Activated B cell treated with CpG ODN at 0.5 μM for 24 hours (primary cell): ENCODE results near the gene PRPF31. TPM values are rescaled to one million over a fixed set of nuclear protein-coding genes. Genes with fewer than 3 reads are reported as not detected.

Experiments used
- ATAC-seq: fragments of 200-7000 bp; cut with Tn5 transposase; one replicate; pipeline ENCODE4 v1.10.0; 2021; ENCODE audit warnings: low read depth, mild to moderate bottlenecking, moderate library complexity
- CTCF ChIA-PET: fragments of 350-600 bp; sonication (Branson Sonifier 250); formaldehyde crosslinking; loops from one replicate; lab custom pipeline; 2021; ENCODE audit warnings: antibody characterized with exemption; lab: Charles Lee
- POLR2A ChIA-PET: fragments of 350-600 bp; sonication (Branson Sonifier 250); formaldehyde crosslinking; loops from one replicate; lab custom pipeline; 2021; ENCODE audit warnings: antibody characterized with exemption; lab: Charles Lee
- DNase-seq: peaks from one replicate; pipeline ENCODE4 v3.0.0; 2022
- H3K27ac Mint-ChIP-seq: one replicate; pipeline ENCODE4 v1.8.0; 2020; ENCODE audit warnings: mixed read lengths
- H3K27me3 Mint-ChIP-seq: one replicate; pipeline ENCODE4 v1.8.0; 2021; ENCODE audit warnings: mixed read lengths
- H3K36me3 Mint-ChIP-seq: one replicate; pipeline ENCODE4 v1.8.0; 2021; ENCODE audit warnings: low read depth, mixed read lengths
- H3K4me1 Mint-ChIP-seq: one replicate; pipeline ENCODE4 v1.8.0; 2021; ENCODE audit warnings: mixed read lengths
- H3K4me3 Mint-ChIP-seq: one replicate; pipeline ENCODE4 v1.8.0; 2020; ENCODE audit warnings: mild to moderate bottlenecking, mixed read lengths
- H3K9me3 Mint-ChIP-seq: one replicate; pipeline ENCODE4 v1.8.0; 2020; ENCODE audit warnings: mixed read lengths
- intact Hi-C: fragments of 100-400 bp; cut with micrococcal nuclease; formaldehyde crosslinking; loops from one replicate; pipeline ENCODE4 v1.15.1; 2024
- total RNA-seq: library from RNA; stranded (reverse); gene quantifications from 2 replicates; pipeline ENCODE4 v1.2.3, GENCODE V29; 2022
- TF ChIP-seq, protein P1 (sequence below): fragments of 200-600 bp; IDR thresholded peaks from one replicate; pipeline ENCODE4 v1.8.0; 2022; ENCODE audit warnings: antibody characterized with exemption, mild to moderate bottlenecking

PRPF31 gene
- total RNA-seq, 1 donor from 2014 or later = 78.9 TPM

DNA sequence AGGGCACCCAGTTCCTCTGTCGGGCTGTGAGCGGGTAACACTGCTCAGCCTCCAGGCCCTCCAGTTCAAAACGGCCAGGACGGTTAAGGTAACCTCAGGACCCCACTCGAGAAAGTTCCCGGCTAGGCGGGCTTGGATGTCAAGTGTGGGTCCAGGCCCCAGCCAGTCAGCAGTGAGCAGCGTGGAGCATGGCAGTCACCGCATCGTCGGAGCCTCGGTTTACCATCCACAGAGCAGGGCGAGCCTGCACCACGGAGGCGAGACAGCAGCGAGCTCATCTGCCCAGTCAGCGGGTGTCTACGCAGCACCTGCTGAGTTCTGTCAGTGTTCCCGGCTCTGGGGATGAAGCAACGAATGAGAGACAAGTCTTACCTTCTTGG lies 14.1 kb downstream of the PRPF31 start:
- ChIA-PET POLR2A (interaction anchor here (0.7 kb wide), 1 partner anchor 15 kb away, joined by 4 read pairs; no protein-coding TSS in a partner anchor), CTCF (no interaction called here)
- TF ChIP-seq, protein P1, sequence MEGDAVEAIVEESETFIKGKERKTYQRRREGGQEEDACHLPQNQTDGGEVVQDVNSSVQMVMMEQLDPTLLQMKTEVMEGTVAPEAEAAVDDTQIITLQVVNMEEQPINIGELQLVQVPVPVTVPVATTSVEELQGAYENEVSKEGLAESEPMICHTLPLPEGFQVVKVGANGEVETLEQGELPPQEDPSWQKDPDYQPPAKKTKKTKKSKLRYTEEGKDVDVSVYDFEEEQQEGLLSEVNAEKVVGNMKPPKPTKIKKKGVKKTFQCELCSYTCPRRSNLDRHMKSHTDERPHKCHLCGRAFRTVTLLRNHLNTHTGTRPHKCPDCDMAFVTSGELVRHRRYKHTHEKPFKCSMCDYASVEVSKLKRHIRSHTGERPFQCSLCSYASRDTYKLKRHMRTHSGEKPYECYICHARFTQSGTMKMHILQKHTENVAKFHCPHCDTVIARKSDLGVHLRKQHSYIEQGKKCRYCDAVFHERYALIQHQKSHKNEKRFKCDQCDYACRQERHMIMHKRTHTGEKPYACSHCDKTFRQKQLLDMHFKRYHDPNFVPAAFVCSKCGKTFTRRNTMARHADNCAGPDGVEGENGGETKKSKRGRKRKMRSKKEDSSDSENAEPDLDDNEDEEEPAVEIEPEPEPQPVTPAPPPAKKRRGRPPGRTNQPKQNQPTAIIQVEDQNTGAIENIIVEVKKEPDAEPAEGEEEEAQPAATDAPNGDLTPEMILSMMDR = no peak
- ATAC-seq = no peak
- no peak overlapping the region for H3K4me3 Mint-ChIP-seq
- no peak for DNase-seq
- intact Hi-C loops = no loop called here
- H3K27me3 Mint-ChIP-seq = no peaks in the 10 kb centered on the region
- H3K36me3 Mint-ChIP-seq = peaks cover 58% of the 10 kb centered on the region
- no peaks in the 10 kb centered on the region for H3K9me3 Mint-ChIP-seq
- H3K27ac Mint-ChIP-seq = no peak overlapping the region
- H3K4me1 Mint-ChIP-seq = no peaks in the 10 kb centered on the region

DNA sequence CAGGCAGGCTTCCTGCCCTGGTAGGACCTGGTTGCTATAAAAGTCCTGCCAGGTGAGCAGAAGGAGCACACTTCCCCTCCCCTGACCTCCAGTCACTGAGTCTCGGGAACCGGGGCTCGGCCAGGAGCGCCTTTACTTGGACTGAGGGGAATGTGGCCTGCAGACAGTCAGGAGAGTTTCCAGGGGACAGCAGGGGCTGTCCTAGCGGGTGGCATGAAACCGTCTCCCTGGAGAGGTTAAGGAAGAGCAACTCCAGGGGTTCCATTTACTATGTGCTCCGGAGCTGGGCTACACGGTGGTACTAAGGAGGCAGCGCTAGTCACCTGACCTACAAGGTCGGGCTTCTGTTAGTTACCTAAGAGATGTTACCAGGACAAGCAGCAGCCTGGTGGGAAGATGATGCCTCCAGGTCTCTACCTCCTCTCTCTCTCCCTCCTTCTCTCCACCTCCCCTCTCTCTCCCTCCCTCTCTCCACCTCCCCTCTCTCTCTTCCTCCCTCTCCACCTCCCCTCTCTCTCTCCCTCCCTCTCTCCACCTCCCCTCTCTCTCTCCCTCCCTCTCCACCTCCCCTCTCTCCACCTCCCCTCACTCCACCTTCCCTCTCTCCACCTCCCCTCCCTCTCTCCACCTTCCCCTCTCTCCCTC lies 17.9 kb downstream of the PRPF31 start:
- no peak for ATAC-seq
- ChIA-PET POLR2A (no interaction called here), CTCF (no interaction called here)
- Mint-ChIP-seq H3K4me1 (peaks cover 18% of the 10 kb centered on the region), H3K36me3 (peaks cover 31% of the 10 kb centered on the region), H3K4me3 (no peak overlapping the region), H3K27me3 (no peaks in the 10 kb centered on the region), H3K27ac (no peak overlapping the region), H3K9me3 (no peaks in the 10 kb centered on the region)
- TF ChIP-seq, protein P1 = no peak
- intact Hi-C loops = no loop called here
- DNase-seq = no peak

- peaks cover 33% of the 10 kb centered on the region for H3K36me3 Mint-ChIP-seq
- H3K27ac Mint-ChIP-seq = no peak overlapping the region
- CTCF ChIA-PET = no interaction called here
- H3K4me1 Mint-ChIP-seq = peaks cover 24% of the 10 kb centered on the region
- ATAC-seq = no peak
- H3K27me3 Mint-ChIP-seq = no peaks in the 10 kb centered on the region
- TF ChIP-seq, protein P1 = no peak
- POLR2A ChIA-PET = no interaction called here
- intact Hi-C loops = no loop called here
- no peak for DNase-seq
- no peak overlapping the region for H3K4me3 Mint-ChIP-seq
- H3K9me3 Mint-ChIP-seq = no peaks in the 10 kb centered on the region
Observed at GRCh38 chr19:54133957-54134590, 18.5 kb downstream of the PRPF31 start.

DNA sequence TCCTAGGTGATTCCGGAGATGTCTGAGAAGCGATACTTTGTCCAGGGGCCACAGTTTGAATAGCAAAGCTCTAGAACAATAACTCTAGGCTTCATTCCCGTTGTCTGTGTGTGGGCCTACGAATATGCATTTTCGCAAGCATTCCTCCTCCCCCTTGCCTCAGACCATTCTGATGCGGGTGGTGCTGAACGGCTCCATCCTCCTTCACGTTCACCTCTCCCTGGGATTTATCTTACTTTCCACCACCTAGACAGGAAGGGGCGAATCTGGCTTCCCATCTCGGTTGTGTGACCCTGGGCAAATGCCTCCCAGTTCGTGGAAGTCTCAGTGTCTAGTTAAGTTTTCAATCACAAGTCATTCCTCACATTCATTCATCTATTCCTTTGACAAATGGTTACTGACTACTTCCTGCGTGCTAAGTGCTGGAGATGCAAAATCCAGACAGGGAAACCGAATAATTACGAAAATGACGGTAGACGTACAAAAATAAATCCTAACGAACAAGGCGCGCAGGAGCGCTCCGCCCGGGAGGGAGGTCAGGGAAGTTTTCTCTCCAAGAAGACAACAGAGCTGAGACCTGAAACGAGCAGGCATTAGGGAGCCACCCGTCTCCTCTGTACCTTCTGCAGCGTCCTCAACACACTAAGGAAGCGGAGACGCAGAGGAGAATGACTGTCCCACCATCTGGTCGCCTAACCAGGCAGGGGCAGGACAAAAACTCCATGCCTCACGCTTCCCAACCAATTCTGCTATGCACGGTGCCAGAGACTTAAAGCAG lies 20.7 kb downstream of the PRPF31 start:
- Mint-ChIP-seq H3K9me3 (no peaks in the 10 kb centered on the region), H3K4me1 (peaks cover 46% of the 10 kb centered on the region), H3K27ac (peak overlapping the region; percentile 90), H3K36me3 (peaks cover 32% of the 10 kb centered on the region), H3K27me3 (no peaks in the 10 kb centered on the region), H3K4me3 (peak overlapping the region; percentile 85)
- DNase-seq (no peak), ATAC-seq (no peak)
- intact Hi-C loops = loop anchor here (2.0 kb wide), 1 partner anchor 65 kb away; the partner anchor contains the start of gene RPS9
- TF ChIP-seq, protein P1 = no peak
- CTCF ChIA-PET = interaction anchor here (0.8 to 1.7 kb wide), 3 partner anchors 21 to 53 kb away, joined by 3 to 8 read pairs (median 4); partner anchors contain the start of genes LENG1, MBOAT7, PRPF31 and TFPT
- POLR2A ChIA-PET = interaction anchor here (0.6 to 3.8 kb wide), 15 partner anchors 12 to 1463 kb away, joined by 3 to 69 read pairs (median 7); partner anchors contain the start of genes FIZ1, LENG1, LENG8 and LENG9
